ENCODE data around the gene RBBP8NL.
A peak's percentile ranks its signal among the peaks of the same experiment; 100 is the strongest.

RBBP8NL gene

DNA sequence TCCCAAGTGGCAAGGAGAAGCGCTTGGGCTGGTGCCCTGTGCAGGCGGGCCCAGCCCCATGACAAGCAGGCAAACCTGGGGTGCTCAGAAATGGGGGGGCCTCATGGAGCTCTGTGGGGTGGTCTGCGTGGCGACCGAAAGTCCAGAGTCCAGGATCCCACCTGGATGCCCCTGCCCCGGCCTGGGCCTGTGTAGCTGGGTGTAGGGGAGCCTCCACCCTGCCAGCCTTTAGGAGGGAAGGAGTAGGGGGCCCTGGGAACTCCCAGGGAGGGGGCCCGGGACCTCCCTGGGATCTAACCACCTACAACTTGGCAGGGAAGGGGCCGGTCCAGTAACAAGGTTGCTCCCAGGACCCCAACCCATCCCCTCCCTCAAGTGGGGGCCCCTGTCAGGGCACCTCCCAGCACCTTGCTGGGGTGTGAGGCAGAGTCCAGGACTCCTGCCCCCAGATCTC, 55.7 kb downstream of the RBBP8NL start:
- no peak for DNase-seq

DNA sequence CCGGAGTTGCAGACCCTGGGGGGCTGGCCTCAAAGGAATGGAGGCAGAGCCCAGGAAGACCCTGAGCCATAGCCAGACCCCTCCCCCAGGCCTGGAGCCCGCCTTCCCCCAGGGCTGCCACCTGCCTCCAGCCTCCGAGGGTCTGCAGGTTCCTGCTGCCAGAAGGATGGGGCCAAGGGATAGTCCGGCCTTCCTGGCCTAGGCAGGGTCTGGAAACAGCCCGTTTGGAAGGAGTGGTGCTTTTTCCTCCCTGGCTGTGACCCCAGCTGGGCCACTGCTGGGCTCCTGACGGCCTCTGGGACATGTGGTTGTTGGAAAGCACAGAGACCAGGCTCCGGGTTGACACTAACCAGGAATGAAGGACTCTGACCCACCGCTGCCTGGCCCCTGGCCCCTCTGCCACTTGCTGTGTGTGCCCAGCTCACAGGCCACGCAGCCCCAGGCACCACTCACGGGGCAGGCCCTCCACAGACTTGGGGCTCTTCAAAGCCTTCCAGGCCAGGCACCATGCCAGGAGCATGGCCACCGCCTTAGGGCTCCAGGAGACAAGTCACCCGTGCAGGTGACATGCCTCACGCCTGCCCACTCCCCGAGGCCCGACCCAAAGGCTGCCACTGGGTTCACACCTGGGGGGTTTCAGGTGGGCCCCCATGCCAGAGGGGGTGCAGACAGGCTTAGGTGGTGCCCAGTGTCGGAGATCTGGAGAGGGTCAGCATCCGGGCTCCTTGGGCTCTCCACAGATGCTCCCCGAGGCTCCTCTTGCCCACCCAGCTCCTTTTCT, 56.3 kb downstream of the RBBP8NL start:
- DNase-seq = no peak

- DNase-seq = no peak
Measured at GRCh38 chr20:62370115-62370806, 57.1 kb downstream of the RBBP8NL start.

GRCh38 chr20:62369815-62370114, 57.6 kb downstream of the RBBP8NL start:
- DNase-seq = no peak

GRCh38 chr20:62368976-62369814, 58.1 kb downstream of the RBBP8NL start:
- peak; percentile 31 for DNase-seq

GRCh38 chr20:62368392-62368975, 58.9 kb downstream of the RBBP8NL start:
- DNase-seq = no peak

- peak; percentile 63 for DNase-seq
Measured at GRCh38 chr20:62367633-62368391, 59.5 kb downstream of the RBBP8NL start.

- DNase-seq = no peak
Measured at GRCh38 chr20:62367136-62367632, 60.2 kb downstream of the RBBP8NL start, which contains the start of gene LAMA5. LAMA5 (minus strand) TSS chr20:62367312; CDS start chr20:62367245, 67 bp downstream.

GRCh38 chr20:62366370-62367135, 60.8 kb downstream of the RBBP8NL start:
- peak; percentile 44 for DNase-seq

GRCh38 chr20:62365814-62366369, 61.4 kb downstream of the RBBP8NL start:
- peak; percentile 79 for DNase-seq

DNA sequence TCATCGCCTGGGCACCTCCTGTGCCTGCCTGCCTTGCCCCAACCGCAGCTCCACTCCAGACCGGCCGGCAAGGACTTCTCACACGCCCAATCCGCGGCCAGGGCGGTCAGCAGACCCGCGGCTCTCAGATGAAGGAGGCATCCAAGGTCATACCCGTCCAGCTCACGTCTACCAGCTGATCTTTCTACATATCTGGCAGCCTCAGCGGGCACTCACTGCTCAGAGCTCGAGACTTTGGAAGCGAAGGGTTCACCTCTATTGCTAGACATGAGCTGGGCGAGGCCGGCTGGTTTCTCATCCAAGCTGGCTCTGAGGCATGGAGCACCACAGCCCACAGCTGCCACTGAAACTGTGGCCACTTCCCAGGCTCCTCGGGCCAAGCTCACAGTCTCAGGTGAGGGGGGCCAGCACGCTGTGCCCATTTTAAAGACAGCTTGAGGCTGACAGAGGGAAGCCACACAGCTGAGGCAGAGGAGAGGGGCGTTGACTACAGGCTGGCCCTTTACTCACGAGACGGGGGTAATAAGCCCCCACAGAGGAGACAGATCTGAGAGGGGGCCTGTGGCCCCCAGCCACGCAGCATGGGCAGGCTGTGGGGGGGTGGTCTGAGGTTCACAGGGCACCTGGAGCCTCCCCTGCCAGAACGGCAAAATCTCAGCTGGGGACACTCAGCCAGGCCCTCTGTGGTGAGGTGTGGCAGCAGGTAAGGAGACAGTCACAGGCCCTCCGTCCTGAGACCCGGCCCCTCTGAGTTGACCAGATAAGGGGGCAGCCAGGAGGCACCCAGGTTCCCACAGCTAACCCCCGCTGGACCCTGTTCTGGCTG, 62.2 kb downstream of the RBBP8NL start:
- DNase-seq = no peak

- no peak for DNase-seq
Measured at GRCh38 chr20:62363920-62364851, 63.2 kb downstream of the RBBP8NL start.

DNA sequence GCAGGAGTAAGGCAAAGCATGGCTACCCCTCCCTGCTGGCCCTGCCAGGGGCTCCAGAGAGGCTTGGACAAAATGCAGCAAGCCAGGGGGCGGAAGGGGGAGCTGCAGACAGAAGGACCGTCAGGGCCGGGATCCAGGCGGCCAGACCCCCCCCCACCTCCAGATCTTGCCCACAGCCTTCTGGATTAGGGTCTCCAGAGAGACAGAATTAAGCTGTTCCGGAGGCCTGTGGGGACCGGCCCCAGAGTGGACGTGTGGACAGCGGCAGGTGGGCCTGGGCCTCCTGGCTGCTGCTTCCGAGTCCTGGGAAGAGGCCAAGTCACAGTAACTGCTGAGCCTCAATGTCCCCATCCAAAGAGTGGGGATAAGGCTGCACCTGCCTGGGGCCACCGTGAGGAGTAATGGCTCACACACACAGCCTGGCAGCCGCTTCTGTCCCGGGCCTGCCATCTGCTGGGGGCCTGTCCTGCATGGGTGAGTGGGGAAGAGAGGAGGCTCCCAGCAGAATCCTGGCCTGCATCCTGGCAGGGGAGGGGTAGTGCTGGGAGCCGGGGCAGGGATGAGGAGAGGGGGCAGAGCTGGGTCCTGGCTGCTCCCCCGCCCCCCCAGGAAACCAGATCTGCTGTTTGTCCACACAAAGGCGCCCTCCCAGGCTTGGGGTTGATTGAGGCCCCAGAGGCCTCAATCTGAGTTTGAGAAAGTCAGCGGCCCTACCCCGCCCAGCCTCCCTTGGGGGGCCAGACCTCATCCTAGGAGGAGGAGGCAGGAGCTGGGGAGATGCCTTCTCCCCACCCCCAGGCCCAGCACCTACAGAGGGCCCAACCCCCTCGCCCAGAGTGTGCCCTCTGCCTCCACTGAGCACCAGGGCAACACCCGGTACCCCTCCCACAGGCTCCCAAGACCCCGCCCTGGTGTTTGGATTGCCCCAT, 64.1 kb downstream of the RBBP8NL start:
- no peak for DNase-seq

- no peak for DNase-seq
Measured at GRCh38 chr20:62362590-62362940, 64.8 kb downstream of the RBBP8NL start.

GRCh38 chr20:62361799-62362589, 65.3 kb downstream of the RBBP8NL start:
- no peak for DNase-seq

DNA sequence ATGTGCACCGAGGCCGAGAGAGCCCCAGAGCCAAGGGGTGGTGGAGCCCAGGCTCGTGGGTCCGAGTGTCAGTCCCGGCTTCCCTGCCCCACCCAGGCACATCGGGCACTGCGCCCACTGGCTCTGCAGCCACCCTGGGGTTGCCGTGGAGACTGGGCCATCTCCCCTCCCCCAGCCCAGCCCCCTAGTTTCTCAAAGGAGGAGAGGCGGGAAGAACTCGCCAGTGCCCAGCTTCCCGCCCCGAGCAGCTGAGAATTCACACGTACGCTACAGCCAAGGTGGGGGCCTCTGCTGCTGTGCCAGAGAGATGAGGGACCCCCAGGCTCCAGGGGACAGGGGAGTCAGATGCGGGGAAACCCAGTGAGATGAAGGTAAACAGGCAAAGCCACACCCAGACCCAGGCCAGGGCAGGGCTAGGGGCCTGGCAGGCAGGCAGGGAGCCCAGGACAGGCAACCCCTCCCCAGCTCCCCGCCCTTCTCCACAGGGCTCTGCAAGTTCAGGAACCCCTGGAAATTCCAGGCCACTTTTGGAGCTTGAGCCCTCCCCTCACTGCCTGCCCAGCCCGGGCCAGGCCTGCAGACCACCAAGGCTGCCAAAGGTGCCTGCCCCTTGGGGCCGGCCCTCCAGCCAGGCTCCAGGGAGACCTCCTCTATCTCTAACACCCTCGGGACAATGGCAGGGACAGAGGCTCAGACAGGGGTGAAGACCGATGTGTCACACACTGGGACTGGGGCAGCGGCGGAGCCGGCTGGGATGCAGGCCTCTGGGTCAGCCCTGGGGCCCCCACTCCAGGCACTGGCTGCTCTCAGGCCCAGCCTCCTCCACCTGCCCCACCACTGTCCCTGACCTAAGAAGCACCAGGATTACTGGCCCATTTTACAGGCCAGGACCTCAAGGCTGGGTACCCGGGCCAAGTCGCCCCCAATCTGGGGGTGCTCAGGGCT, 66.2 kb downstream of the RBBP8NL start:
- DNase-seq = no peak
